ENCODE measurements around the gene NELL2. TPM values are rescaled to one million over a fixed set of nuclear protein-coding genes. Genes with fewer than 3 reads are reported as not detected.

The NELL2 gene
- total RNA-seq, 1 experiment from 2014 or later = 1.1 TPM

- Histone ChIP-seq H3K9me3 (ENCODE audit: control insufficient read depth in 1 of 2, insufficient read depth in 1 of 2, low read depth in 1 of 2, low read length in 2 of 2) (no peaks in the 10 kb centered on the region), H3K4me2 (ENCODE audit: low read length) (no peak overlapping the region), H3K9me2 (ENCODE audit: insufficient read depth) (no peaks in the 10 kb centered on the region), H3K9ac (ENCODE audit: low read length) (no peak overlapping the region), H4K20me1 (ENCODE audit: insufficient read depth) (no peaks in the 10 kb centered on the region), H3K36me3 (ENCODE audit: control insufficient read depth in 1 of 2, insufficient read depth in 2 of 2, low read length in 2 of 2) (no peaks in the 10 kb centered on the region), H2AFZ (ENCODE audit: low read depth, low read length, poor library complexity, severe bottlenecking) (no peak overlapping the region), H3K4me3 (replicated peaks in 1 of 2; ENCODE audit: low read depth in 1 of 2, low read length in 2 of 2) (no peak overlapping the region), H3K27me3 (ENCODE audit: insufficient read depth, low read length) (no peaks in the 10 kb centered on the region), H3K4me1 (ENCODE audit: control insufficient read depth in 1 of 2, insufficient read depth in 2 of 2, low read length in 2 of 2) (no peaks in the 10 kb centered on the region), H3K79me2 (ENCODE audit: insufficient read depth, low read length) (no peaks in the 10 kb centered on the region), H3K27ac (ENCODE audit: low read depth, low read length) (no peak overlapping the region)
- ChIA-PET POLR2A (no interaction called here), RAD21 (ENCODE audit: low non-redundant PET in 1 of 2, low total read pairs in 2 of 2, uncharacterized antibody in 2 of 2, unreplicated experiment in 2 of 2) (no interaction called here), CTCF (interaction anchor here (1.3 kb wide), 1 partner anchor 14 kb away, joined by 4 read pairs; no protein-coding TSS in a partner anchor)
- intact Hi-C loops (cut with micrococcal nuclease) = no loop called here
- DNase-seq (ENCODE audit: low read depth, low spot score) = no peak
- no peak for ATAC-seq
- no peak for TF ChIP-seq REST (IDR thresholded peaks at IDR 0.05; ENCODE audit: low read depth)
- TF ChIP-seq ZNF274 (IDR thresholded peaks at IDR 0.05; ENCODE audit: low read depth, low read length) = no peak
- no peak for TF ChIP-seq POLR2A (IDR thresholded peaks at IDR 0.05; ENCODE audit: borderline replicate concordance, extremely low read depth, insufficient read depth, insufficient read length)
- TF ChIP-seq CEBPB (IDR thresholded peaks at IDR 0.05; ENCODE audit: low read depth) = no peak
- no peak for TF ChIP-seq CTCF (IDR thresholded peaks at IDR 0.05 in 2 of 3, conservative IDR thresholded peaks at IDR 0.05 in 1 of 3; ENCODE audit: borderline replicate concordance in 1 of 3, insufficient read depth in 1 of 3, low read depth in 2 of 3, low read length in 2 of 3)
- no peak for TF ChIP-seq SRF (IDR thresholded peaks at IDR 0.05; ENCODE audit: low read depth)
- TF ChIP-seq ZBTB33 (IDR thresholded peaks at IDR 0.05; ENCODE audit: extremely low read depth, insufficient replicate concordance, low read length) = no peak
- no peak for TF ChIP-seq ATF3 (IDR thresholded peaks at IDR 0.05)
- BruUV-seq (replicated peaks) = no TSS peak
Measured at GRCh38 chr12:44788731-44789130, 87.4 kb downstream of the NELL2 start.

Measured in HCT116 (cell line).